Measurements from ENCODE around the gene KRT5. TPM values are rescaled to one million over a fixed set of nuclear protein-coding genes. Genes with fewer than 3 reads are reported as not detected.

The KRT5 gene
- total and polyA plus RNA-seq, 2 experiments from 2014 or later = 7.4 to 13.0 TPM

- Histone ChIP-seq H3K9me2 (replicated peaks; ENCODE audit: insufficient read depth) (no peaks in the 10 kb centered on the region), H3K36me3 (replicated peaks; ENCODE audit: insufficient read depth, low read depth) (no peaks in the 10 kb centered on the region), H3K4me1 (ENCODE audit: insufficient read depth) (no peaks in the 10 kb centered on the region), H3K27ac (no peak overlapping the region), H3K4me2 (no peak overlapping the region), H4K20me1 (ENCODE audit: insufficient read depth, poor library complexity, severe bottlenecking) (no peaks in the 10 kb centered on the region), H3K27me3 (no peaks in the 10 kb centered on the region), H2AFZ (no peak overlapping the region), H3K79me2 (no peaks in the 10 kb centered on the region), H3K4me3 (no peak overlapping the region), H3K9me3 (ENCODE audit: low read depth) (no peaks in the 10 kb centered on the region)
- 89% methylated on average over 1 of the region's 1 CpG for WGBS (ENCODE audit: low lambda C conversion rate, missing lambda C conversion rate)
- TF ChIP-seq EZH2phosphoT487 (IDR thresholded peaks at IDR 0.05; ENCODE audit: low read depth, severe bottlenecking, unreplicated experiment) (no peak), EZH2 (IDR thresholded peaks at IDR 0.05; ENCODE audit: borderline replicate concordance) (no peak), CTCF (IDR thresholded peaks at IDR 0.05; ENCODE audit: poor library complexity) (no peak)
- DNase-seq (ENCODE audit: low spot score) = no peak
Measured at GRCh38 chr12:52515319-52515646, 4.9 kb downstream of the KRT5 start.

DNA sequence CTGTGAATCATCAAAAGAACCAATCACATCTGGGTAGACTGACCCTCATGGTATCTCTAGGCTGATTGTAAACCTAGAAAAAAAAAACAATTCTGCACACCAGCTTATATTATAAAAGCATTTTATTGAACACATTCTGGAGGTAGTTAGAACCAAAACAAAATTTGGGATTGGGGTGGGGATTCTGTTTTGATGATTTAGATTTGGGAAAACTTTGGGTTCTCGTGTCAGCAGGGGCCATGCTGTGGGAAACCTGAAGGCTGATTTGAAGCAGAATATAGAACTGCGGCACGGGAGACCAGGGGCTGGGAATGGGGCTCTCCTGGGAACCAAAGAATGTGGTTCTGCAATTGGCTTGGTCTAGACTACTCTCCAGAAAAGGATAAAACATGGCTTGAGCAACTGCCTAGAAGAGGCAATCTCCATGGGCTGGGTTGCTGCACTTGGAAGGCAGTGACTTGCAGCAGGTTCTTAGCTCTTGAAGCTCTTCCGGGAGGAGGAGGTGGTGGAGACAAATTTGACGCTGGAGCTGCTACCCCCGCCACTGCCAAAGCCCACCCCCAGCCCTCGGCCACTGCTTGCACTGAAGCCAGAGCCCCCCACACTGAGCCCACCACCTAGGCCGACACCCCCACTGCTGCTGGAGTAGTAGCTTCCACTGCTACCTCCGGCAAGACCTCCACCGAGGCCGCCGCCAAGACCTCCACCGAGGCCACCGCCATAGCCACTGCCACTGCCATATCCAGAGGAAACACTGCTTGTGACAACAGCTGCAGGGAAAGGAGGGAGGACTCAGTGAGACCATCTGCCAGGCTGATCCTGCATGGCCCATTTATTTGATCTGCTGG is 5.5 kb downstream of the KRT5 start:
- Histone ChIP-seq H3K4me3 (no peak overlapping the region), H3K4me2 (no peak overlapping the region), H3K36me3 (replicated peaks; ENCODE audit: insufficient read depth, low read depth) (no peaks in the 10 kb centered on the region), H3K27me3 (no peaks in the 10 kb centered on the region), H4K20me1 (ENCODE audit: insufficient read depth, poor library complexity, severe bottlenecking) (no peaks in the 10 kb centered on the region), H3K79me2 (no peaks in the 10 kb centered on the region), H2AFZ (no peak overlapping the region), H3K4me1 (ENCODE audit: insufficient read depth) (no peaks in the 10 kb centered on the region), H3K9me3 (ENCODE audit: low read depth) (no peaks in the 10 kb centered on the region), H3K27ac (no peak overlapping the region), H3K9me2 (replicated peaks; ENCODE audit: insufficient read depth) (no peaks in the 10 kb centered on the region)
- TF ChIP-seq CTCF (IDR thresholded peaks at IDR 0.05; ENCODE audit: poor library complexity) (no peak), EZH2 (IDR thresholded peaks at IDR 0.05; ENCODE audit: borderline replicate concordance) (no peak), EZH2phosphoT487 (IDR thresholded peaks at IDR 0.05; ENCODE audit: low read depth, severe bottlenecking, unreplicated experiment) (no peak)
- DNase-seq (ENCODE audit: low spot score) = no peak
- 97% methylated on average over 14 of the region's 14 CpGs for WGBS (ENCODE audit: low lambda C conversion rate, missing lambda C conversion rate)

- H3K4me2 ChIP-seq = no peak overlapping the region
- H3K27me3 ChIP-seq = no peaks in the 10 kb centered on the region
- H4K20me1 ChIP-seq (ENCODE audit: insufficient read depth, poor library complexity, severe bottlenecking) = no peaks in the 10 kb centered on the region
- H3K4me1 ChIP-seq (ENCODE audit: insufficient read depth) = no peaks in the 10 kb centered on the region
- H3K9me3 ChIP-seq (ENCODE audit: low read depth) = no peaks in the 10 kb centered on the region
- DNase-seq (ENCODE audit: low spot score) = no peak
- no peaks in the 10 kb centered on the region for H3K79me2 ChIP-seq
- H3K36me3 ChIP-seq (replicated peaks; ENCODE audit: insufficient read depth, low read depth) = no peaks in the 10 kb centered on the region
- 96% methylated on average over 6 of the region's 6 CpGs for WGBS (ENCODE audit: low lambda C conversion rate, missing lambda C conversion rate)
- no peak for TF ChIP-seq CTCF (IDR thresholded peaks at IDR 0.05; ENCODE audit: poor library complexity)
- no peak for TF ChIP-seq EZH2phosphoT487 (IDR thresholded peaks at IDR 0.05; ENCODE audit: low read depth, severe bottlenecking, unreplicated experiment)
- no peak for TF ChIP-seq EZH2 (IDR thresholded peaks at IDR 0.05; ENCODE audit: borderline replicate concordance)
- H2AFZ ChIP-seq = no peak overlapping the region
- no peak overlapping the region for H3K4me3 ChIP-seq
- no peak overlapping the region for H3K27ac ChIP-seq
- no peaks in the 10 kb centered on the region for H3K9me2 ChIP-seq (replicated peaks; ENCODE audit: insufficient read depth)
Measured at GRCh38 chr12:52513736-52514135, 6.5 kb downstream of the KRT5 start.
